ENCODE measurements around the gene HSD17B12. TPM values are rescaled to one million over a fixed set of nuclear protein-coding genes. Genes with fewer than 3 reads are reported as not detected.
"Not testable (repeated sequence)": the region's sequence is repeated elsewhere in the genome, so short reads cannot be mapped to it uniquely, and the experiment has no call there.

The HSD17B12 gene
- total RNA-seq, 1 experiment from 2014 or later: 71.2 TPM

GRCh38 chr11:43738600-43739409 lies 58.3 kb downstream of the HSD17B12 start:
- peak; percentile 25 for DNase-seq (ENCODE audit: low read depth)

GRCh38 chr11:43746670-43747069 lies 66.1 kb downstream of the HSD17B12 start:
- DNase-seq (ENCODE audit: low read depth): no peak

- no peak for DNase-seq (ENCODE audit: low read depth)
Observed at GRCh38 chr11:43747130-43747802, 66.7 kb downstream of the HSD17B12 start.

GRCh38 chr11:43748095-43748494 lies 67.6 kb downstream of the HSD17B12 start:
- no peak for DNase-seq (ENCODE audit: low read depth)

GRCh38 chr11:43751726-43752125 lies 71.2 kb downstream of the HSD17B12 start:
- DNase-seq (ENCODE audit: low read depth): no peak

GRCh38 chr11:43756575-43756974 lies 76.0 kb downstream of the HSD17B12 start:
- peak; percentile 7 for DNase-seq (ENCODE audit: low read depth)

- DNase-seq (ENCODE audit: low read depth): no peak
Observed at GRCh38 chr11:43758927-43759326, 78.4 kb downstream of the HSD17B12 start.

GRCh38 chr11:43760902-43761301 lies 80.4 kb downstream of the HSD17B12 start:
- no peak for DNase-seq (ENCODE audit: low read depth)

- DNase-seq (ENCODE audit: low read depth): no peak
Observed at GRCh38 chr11:43765194-43765593, 84.7 kb downstream of the HSD17B12 start.

- DNase-seq (ENCODE audit: low read depth): not testable (repeated sequence)
Observed at GRCh38 chr11:43768654-43769053, 88.1 kb downstream of the HSD17B12 start.

- no peak for DNase-seq (ENCODE audit: low read depth)
Observed at GRCh38 chr11:43770173-43770572, 89.6 kb downstream of the HSD17B12 start.

GRCh38 chr11:43772733-43773132 lies 92.2 kb downstream of the HSD17B12 start:
- no peak for DNase-seq (ENCODE audit: low read depth)

- DNase-seq (ENCODE audit: low read depth): no peak
Observed at GRCh38 chr11:43774786-43775185, 94.2 kb downstream of the HSD17B12 start.

GRCh38 chr11:43779306-43779705 lies 98.8 kb downstream of the HSD17B12 start:
- DNase-seq (ENCODE audit: low read depth): no peak

GRCh38 chr11:43784301-43784700 lies 103.8 kb downstream of the HSD17B12 start:
- no peak for DNase-seq (ENCODE audit: low read depth)

GRCh38 chr11:43784866-43785265 lies 104.3 kb downstream of the HSD17B12 start:
- DNase-seq (ENCODE audit: low read depth): no peak

- no peak for DNase-seq (ENCODE audit: low read depth)
Observed at GRCh38 chr11:43785318-43785717, 104.8 kb downstream of the HSD17B12 start.

- no peak for DNase-seq (ENCODE audit: low read depth)
Observed at GRCh38 chr11:43786016-43786415, 105.5 kb downstream of the HSD17B12 start.

- no peak for DNase-seq (ENCODE audit: low read depth)
Observed at GRCh38 chr11:43787824-43788223, 107.3 kb downstream of the HSD17B12 start.

- no peak for DNase-seq (ENCODE audit: low read depth)
Observed at GRCh38 chr11:43788421-43788820, 107.9 kb downstream of the HSD17B12 start.

- peak; percentile 72 for DNase-seq (ENCODE audit: low read depth)
Observed at GRCh38 chr11:43789700-43790443, 109.3 kb downstream of the HSD17B12 start.

GRCh38 chr11:43790444-43790794 lies 109.9 kb downstream of the HSD17B12 start:
- DNase-seq (ENCODE audit: low read depth): no peak

Data from HT1080 (cell line).